Measurements from ENCODE around the gene OPCML. TPM values are rescaled to one million over a fixed set of nuclear protein-coding genes. Genes with fewer than 3 reads are reported as not detected.

The OPCML gene
- total RNA-seq, 1 donor from 2014 or later, result 1.7 TPM

GRCh38 chr11:132486060-132486459 is 1046.2 kb downstream of the OPCML start:
- Mint-ChIP-seq H3K9me3 (ENCODE audit: low read depth) (peaks cover 3% of the 10 kb centered on the region), H3K27ac (no peak overlapping the region), H3K27me3 (peaks cover 3% of the 10 kb centered on the region), H3K4me1 (ENCODE audit: low read depth) (no peaks in the 10 kb centered on the region), H3K4me3 (ENCODE audit: low read depth) (no peak overlapping the region), H3K36me3 (ENCODE audit: insufficient read depth) (no peaks in the 10 kb centered on the region)
- no peak for TF ChIP-seq CTCF (IDR thresholded peaks at IDR 0.05; ENCODE audit: unreplicated experiment)
- DNase-seq (ENCODE audit: low spot score, unreplicated experiment), result no peak

- no peaks in the 10 kb centered on the region for H3K4me1 Mint-ChIP-seq (ENCODE audit: low read depth)
- peaks cover 19% of the 10 kb centered on the region for H3K27me3 Mint-ChIP-seq
- no peak overlapping the region for H3K27ac Mint-ChIP-seq
- no peaks in the 10 kb centered on the region for H3K36me3 Mint-ChIP-seq (ENCODE audit: insufficient read depth)
- no peak for TF ChIP-seq CTCF (IDR thresholded peaks at IDR 0.05; ENCODE audit: unreplicated experiment)
- no peak overlapping the region for H3K4me3 Mint-ChIP-seq (ENCODE audit: low read depth)
- DNase-seq (ENCODE audit: low spot score, unreplicated experiment), result no peak
- peaks cover 4% of the 10 kb centered on the region for H3K9me3 Mint-ChIP-seq (ENCODE audit: low read depth)
These were observed 1057.3 kb downstream of the OPCML start for GRCh38 chr11:132475026-132475425.

- Mint-ChIP-seq H3K36me3 (ENCODE audit: insufficient read depth) (no peaks in the 10 kb centered on the region), H3K4me3 (ENCODE audit: low read depth) (no peak overlapping the region), H3K27me3 (peaks cover 19% of the 10 kb centered on the region), H3K9me3 (ENCODE audit: low read depth) (peaks cover 4% of the 10 kb centered on the region), H3K4me1 (ENCODE audit: low read depth) (no peaks in the 10 kb centered on the region), H3K27ac (no peak overlapping the region)
- TF ChIP-seq CTCF (IDR thresholded peaks at IDR 0.05; ENCODE audit: unreplicated experiment), result no peak
- DNase-seq (ENCODE audit: low spot score, unreplicated experiment), result no peak
These were observed 1059.7 kb downstream of the OPCML start for GRCh38 chr11:132472411-132473172.

GRCh38 chr11:132471466-132471865 is 1060.8 kb downstream of the OPCML start:
- TF ChIP-seq CTCF (IDR thresholded peaks at IDR 0.05; ENCODE audit: unreplicated experiment), result no peak
- Mint-ChIP-seq H3K4me1 (ENCODE audit: low read depth) (peaks cover 8% of the 10 kb centered on the region), H3K9me3 (ENCODE audit: low read depth) (peaks cover 4% of the 10 kb centered on the region), H3K36me3 (ENCODE audit: insufficient read depth) (no peaks in the 10 kb centered on the region), H3K27me3 (peaks cover 17% of the 10 kb centered on the region), H3K27ac (no peak overlapping the region), H3K4me3 (ENCODE audit: low read depth) (no peak overlapping the region)
- DNase-seq (ENCODE audit: low spot score, unreplicated experiment), result no peak

GRCh38 chr11:132466983-132467382 is 1065.3 kb downstream of the OPCML start:
- no peak overlapping the region for H3K4me3 Mint-ChIP-seq (ENCODE audit: low read depth)
- TF ChIP-seq CTCF (IDR thresholded peaks at IDR 0.05; ENCODE audit: unreplicated experiment), result no peak
- peaks cover 8% of the 10 kb centered on the region for H3K4me1 Mint-ChIP-seq (ENCODE audit: low read depth)
- no peaks in the 10 kb centered on the region for H3K36me3 Mint-ChIP-seq (ENCODE audit: insufficient read depth)
- DNase-seq (ENCODE audit: low spot score, unreplicated experiment), result no peak
- H3K27ac Mint-ChIP-seq, result peak overlapping the region; percentile 43
- H3K9me3 Mint-ChIP-seq (ENCODE audit: low read depth), result no peaks in the 10 kb centered on the region
- peaks cover 7% of the 10 kb centered on the region for H3K27me3 Mint-ChIP-seq
